DMS53 treated with DMSO at 0.1 percent for 48 hours (cell line): Measurements from ENCODE around the gene COL27A1.

ENCODE experiments used
- DNase-seq: peaks from one replicate; lab custom pipeline; 2025; ENCODE audit not compliant: unreplicated experiment; lab: John Stamatoyannopoulos, UW

Gene COL27A1

DNA sequence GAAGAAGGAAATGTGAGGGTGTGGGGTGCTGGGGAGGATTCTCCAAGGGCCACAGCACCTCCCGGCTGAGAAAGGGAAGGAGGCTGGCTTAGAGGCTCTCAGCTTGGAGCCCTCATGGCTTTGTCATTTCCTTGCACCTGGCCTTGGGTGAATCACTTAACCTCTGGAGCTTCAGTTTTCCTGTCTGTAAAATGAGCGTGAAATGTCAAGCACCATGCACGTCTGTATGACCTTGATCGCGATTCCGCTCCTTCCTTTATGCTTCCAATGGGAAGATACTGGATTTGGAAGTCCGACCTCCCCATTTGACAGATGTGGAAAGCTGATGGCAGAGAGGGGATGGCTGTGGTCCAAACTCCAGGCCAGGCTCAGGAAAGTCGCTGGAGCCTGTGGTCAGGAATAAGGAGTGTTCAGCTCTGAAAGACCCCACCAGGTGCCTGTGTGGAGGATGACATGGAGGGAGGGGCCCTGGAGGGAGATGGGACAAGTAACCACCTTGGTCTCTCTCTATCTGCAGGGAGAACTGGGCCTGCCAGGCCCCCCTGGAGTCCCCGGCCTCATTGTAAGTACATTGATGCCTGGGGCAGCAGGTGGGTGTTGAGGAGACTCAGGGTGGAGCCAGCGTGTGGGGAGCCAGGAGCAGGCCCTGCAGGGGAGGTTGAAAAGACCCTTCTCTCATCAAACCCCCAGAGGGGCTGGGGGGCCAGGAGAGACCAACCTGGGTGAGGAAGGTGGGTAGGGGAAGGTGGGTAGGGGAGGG, 66.5 kb downstream of the COL27A1 start:
- DNase-seq = no peak

DNA sequence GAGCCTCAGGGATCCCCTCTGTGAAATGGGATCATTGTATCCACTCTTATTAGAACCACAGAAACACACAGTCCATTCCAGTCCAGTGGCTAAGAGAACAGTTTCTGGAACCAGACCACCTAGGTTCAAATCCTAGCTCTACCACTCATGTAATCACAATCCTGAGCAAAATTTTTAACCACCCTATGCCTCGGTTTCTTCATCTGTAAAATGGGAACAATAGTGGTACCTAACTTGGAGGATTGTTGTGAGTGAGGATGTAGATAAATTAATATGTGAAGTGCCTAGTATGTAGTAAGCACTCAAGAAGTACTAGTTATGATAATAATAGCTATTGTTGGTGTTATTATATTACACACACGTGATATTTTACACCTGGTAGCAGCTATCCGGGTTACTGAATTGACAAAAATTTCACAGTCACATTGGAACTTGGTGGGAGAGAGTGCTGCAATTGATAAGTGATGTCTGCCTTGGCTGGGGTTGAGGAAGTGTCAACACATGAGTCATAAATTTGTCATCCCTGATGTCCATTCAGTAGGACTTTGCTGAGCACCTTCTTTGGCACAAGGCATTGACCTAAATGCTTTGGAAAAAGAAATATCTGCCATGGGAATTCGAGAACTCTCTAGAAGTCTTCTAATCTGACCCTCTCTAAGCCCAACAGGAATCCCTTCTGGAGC, 68.4 kb downstream of the COL27A1 start:
- peak; percentile 66 for DNase-seq

DNA sequence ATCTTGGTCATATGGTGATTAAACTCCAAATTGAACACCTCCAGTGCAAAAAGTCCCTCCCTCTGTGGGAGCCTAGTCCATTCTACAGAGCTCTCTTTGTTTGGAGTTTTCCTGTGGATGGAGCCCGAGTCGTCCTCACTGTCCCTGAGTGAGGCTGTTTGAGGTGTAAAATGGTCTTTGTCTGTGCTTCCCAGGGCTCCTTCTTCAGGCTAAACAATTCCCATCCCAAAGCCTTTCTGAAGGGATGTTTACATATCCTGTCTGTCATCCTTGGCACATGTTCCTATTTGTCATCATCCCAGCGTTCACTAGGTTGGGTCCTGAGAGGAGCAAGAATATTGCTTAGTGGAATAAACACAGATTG, 68.9 kb downstream of the COL27A1 start:
- peak; percentile 41 for DNase-seq

DNA sequence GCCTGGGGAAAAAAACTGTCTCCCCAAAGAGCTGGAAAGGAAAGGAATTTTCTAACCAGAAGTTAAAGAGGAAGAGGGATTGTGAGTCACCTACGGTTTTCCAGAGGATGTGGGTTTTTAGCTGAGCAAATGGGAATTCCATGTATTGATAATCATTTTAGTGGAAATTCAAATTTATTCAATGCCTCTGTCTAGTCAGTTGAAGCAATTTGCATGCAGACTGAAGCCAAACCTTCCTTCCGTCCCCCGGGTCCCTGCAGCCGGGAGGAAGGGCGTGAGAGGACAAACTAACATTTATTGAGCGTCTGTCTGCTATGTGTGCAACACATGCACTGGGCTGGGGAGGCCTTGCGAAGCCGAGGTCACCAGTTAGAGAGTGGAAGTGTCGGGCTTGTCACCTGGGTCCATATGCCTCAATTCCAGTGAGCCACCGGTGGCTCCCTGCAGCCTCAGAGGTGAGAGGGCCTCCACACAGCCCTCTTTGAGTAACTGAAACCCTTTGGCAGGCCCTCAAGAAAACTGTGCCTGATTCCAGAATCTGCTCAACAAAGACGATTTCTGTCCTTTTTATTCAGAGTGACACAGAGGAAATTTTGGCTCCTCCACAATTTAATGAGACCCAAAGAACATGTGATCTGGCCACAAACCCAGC, 70.3 kb downstream of the COL27A1 start:
- no peak for DNase-seq

DNA sequence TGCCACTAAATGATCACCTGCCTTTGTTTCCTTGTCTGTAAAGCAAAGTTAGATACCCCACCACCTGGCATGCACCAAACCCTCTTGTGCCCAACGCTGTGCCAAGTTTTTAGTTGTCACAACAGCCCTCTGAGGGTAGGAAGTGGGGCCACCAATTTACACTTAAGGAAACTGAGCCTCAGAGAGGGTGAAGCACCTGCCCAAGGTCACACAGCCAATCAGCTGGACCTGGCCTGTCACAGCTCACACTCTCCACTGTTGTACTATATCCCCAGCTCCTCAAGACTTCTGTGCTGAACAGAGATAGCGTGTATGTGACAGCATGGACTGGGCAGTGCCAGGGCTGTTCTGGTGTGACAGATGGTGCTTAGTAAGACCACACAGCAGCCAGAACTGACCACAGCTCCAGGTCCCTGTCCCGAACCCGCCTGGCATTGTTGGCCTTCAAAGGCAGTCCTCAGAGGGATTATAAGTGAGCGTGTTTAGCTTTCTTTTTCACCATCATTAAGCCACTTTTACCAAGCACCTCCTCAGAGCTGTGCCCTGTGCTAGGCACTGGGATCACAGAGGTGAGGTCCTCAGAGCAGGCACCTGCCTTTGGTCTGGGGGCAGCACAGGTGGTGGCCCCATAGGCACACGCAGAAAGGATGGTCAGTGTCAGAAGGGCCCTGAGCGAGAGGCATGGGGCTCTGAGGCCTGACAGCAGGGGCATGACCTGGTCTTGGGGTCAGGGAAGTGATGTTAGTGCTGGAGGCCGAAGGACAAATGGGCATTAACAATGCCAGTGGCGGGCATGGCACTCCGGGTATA, 71.1 kb downstream of the COL27A1 start:
- no peak for DNase-seq

DNA sequence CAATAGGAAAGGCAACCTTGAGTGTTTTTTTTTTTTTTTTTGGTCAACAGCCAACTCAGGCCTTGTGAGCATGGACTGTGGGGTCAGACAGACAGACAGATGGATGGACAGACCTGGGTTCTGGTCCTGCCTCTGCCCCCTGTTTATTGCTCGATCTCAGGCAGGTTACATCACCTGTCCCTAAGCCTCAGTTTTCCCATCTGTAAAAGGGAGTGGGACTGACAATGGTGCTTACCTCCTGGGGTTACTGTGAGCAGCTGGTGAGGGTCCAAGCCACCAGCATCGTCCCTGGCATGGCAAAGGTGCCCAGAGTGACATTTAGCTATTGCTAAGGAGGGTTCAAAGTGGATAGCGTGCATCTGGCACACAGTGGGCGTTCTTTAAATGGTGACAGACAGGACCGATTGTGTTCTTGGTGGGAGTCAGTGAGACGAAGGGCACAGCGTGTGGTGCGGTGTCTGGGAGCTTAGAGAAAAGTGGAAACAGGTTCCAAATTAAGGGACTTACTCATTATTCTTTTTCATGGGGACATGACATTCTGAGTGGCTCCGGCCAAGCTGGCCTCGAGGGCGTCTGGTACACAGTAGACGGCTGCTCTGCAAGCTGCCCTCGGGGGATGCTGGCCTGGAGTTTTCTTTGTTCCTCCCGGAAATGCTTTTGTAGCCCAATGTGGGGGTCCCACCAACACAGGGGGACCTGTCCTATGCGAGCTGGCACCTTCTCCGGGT, 72.1 kb downstream of the COL27A1 start:
- DNase-seq = no peak

DNA sequence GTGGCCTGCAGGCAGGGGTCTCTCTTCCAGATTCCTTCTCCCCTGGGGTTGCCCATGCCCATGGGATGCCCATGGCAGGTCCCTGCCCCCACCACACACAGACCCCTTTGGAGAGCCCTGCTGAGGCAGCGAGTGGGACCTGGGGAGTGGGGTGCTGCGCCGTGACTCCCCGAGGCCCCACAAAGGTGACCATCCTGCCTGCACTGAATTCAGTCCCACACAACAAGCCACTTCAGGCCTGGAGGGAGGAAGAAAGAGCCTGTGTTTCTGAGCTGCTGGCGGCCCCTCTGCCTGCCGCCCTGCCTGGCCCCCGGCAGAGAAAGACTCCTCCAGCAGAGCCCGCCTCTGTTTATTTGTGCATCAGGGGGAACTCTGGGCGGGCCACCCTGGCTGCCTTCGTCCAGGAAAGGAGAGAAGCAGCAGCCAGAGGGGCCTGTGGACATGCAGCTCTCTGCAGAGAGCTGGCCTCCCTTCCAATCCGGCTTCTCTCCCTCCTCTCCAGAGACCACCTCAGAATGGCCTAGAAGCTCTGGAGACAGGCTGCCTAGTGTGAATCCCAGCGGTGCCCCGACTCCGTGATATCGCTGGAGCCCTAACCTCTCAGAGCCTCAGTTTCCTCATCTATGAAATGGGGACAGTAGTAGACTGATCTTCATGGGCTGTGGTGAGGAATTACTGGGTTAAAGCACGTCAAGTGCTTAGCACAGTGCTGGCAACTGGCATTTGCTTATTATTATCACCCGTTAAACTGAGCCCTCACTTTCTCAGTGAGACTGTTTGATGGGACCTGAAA, 72.9 kb downstream of the COL27A1 start:
- DNase-seq = no peak

DNA sequence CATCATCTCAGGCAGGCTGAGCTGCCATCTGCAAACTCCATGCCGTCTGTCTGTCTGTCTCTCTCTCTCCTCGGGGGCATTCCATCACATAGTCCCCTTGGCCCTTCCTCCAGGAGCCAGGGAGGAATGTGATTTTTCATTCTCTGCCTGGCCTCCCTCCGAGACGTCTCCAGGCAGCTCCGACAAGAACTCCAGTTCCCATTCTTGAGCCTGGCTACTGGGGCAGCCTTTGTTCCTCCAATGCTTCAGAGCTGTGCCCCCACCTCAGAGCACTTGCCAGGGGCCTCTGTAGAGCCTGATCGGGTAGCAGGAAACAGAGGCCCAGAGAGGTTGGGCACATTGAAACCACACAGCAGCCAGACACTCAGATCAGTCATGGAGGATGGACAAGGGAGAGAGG, 74.0 kb downstream of the COL27A1 start:
- no peak for DNase-seq

DNA sequence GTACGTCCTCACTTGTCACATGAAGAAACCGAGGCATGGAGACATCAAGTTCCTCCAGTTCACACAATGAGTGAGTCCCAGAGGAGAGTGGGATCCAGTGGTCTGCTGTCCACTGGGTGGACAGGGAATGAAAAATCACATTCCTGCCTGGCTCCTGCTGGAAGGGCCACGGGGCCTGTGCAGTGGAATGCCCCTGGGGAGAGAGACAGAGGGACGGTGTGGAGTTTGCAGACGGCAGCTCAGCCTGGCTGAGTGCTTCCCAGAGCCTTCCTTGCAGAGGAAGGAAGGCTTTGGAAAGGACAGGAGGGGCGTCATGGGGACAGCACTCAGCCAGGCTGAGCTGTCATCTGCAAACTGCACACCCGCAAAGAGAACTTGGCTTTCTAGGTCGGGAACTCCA, 74.7 kb downstream of the COL27A1 start:
- DNase-seq = no peak

DNA sequence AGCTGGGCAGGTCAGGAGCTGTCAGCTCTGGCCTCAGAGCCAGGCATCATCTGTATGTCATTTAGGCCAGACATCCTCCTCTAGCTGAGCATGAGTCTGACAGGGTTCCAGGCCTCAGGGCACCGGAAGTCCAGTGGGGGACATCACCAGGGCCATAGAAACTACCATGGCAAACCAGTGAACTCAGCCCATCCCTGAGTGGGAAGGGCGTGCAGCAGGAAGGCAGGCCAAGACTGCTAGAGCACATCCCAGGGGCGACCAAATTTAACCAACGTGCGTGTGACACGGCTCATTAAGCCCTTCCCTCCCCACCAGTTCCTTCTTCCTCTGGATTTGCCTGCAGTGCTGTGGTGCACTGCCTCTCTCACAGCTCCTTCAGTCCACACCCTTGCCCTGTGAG, 75.9 kb downstream of the COL27A1 start:
- no peak for DNase-seq

DNA sequence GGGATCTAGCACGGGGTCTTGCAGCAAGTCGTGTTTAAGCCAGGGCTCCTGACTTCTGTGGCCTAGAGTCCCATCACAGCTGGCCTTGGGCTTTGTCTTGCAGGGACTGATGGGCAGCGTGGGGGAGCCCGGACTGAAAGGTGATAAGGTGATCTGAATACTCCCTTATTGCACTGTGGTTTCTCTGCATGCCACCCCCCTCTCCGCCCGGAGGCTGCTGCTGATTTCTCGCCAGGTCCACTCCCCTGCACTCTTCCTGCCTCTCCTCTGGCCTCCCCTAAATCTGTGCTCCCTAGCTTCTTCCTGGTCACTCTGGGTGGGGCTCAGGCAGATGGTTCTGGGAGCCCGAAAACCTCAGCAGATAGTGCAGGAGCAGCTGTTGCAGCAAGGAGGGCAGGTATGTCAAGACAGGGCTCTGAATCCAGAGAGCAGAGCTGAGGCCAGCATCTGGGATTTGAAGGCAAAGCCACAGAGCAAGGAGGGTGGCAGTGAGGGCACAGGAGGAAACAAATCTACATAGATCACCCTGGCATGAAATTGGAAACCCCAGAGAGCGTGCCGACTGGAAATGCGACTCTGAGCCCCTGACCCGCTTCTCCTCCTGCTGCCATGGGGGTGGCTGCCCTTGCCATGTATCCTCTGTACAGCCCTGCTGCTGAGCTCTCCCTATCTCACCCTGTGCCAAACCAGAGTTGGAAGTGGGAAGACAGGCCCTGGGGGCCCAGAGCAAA, 76.5 kb downstream of the COL27A1 start:
- no peak for DNase-seq

DNA sequence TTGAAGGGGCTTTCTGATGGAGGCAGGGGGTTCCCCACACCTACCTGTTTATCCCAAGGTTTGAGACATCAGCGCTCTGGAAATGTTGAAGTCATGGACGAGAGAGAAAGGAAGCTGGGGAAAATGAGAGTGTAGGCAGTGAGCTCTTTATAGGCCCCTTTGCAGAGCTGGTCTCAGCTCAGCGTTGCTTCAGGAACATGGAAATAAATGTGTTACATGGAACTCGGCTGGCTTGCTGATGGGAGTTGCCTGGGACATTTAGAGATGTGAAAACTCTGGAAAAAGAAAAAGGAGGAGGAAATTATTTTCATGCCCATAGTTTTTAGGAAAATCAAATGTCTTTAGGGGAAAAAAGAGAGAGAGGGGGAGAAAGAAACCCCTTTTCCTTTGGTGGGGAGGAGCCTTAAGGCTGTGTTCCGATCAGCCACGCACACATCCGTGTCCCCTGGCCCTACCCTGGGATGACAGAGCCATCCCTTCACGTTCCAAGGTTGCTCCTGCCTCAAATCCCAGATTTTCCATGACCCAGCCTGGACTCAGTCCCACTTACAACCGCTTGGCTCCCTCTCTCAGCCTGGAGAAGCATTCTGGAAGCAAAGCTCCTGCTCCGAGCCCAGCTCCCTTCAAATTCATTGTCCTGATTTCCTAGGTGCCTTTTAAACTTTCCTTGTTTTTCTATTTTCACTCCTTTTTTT, 78.3 kb downstream of the COL27A1 start:
- no peak for DNase-seq

DNA sequence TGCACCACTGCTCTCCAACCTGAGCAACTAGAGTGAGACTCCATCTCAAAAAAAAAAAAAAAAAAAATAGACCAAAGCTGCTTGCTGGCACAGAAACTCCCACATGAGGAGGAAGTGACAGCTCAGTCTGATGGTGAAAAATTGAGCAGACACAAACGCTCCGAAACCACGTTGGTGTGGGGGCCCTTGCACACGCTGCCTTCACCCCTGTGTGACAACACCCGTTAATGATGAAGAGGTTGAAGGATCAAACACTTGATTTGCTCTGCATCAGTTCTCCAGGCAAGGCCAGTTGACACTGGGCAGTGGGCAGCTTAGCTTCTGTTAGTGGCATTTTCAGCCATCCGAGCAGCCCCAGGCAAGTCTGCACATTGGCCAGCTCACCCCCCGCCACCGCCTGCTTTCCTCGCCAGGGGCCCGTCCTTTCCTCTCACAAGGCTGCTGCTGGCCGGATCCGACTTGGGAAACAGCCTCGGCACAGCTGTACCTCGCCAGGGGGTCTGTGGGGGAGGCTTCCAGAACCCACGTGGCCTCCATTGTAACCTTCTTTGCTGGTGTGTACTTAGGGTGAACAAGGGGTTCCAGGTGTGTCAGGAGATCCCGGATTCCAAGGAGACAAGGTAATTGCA, 79.8 kb downstream of the COL27A1 start:
- DNase-seq = no peak

DNA sequence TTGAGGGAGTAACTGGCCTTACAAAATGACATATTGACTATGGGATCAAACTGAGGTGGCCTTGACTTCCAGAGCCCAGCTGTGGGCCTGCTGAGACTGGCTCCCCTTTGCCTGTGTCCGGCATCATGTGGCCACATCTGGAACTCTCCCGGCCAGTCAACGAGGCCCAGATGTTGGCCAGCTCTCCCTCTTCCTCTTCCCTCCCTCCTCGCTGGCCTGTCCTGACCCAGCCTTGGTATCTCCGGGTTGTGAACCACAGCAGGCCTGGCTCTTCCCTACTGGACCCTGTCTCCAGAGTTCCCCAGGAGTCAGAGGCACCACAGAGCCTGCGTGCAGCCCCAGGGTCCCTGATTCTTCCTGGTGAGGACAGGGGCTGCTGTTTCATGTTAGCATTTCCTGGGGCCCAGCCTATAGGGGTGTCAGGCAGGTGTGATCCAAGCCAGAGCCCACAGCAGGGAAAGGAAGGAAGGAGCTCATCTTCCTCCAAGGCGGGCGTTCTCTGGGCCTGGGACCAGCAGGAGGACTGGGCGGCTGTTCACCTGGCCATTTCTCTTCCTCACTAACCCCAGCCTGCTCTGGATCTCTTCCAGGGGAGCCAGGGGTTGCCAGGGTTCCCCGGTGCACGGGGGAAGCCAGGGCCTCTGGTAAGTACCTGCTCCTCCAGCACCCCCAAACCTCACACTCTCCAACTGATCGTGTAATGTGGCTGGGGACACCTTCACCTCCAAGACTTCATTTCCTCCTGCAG, 81.2 kb downstream of the COL27A1 start:
- no peak for DNase-seq

DNA sequence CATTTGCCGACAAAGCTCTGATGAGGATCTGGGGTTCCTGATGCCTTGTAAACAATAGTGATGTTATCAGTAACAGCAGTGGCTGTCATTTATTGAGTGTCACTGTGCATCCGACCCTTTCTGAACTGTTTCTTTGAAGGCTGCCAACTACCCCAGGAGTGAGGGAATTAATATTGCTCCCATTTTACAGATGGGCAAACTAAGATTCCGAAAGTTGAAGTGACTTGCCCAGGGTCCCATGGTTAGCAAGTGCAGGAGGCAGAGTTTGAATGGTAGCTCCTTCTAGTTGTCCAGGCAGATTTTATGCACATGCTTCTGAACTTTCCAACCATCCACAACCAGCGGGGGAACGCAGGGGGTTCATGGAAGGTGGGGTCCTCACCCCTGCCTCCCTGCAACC, 81.9 kb downstream of the COL27A1 start:
- no peak for DNase-seq

DNA sequence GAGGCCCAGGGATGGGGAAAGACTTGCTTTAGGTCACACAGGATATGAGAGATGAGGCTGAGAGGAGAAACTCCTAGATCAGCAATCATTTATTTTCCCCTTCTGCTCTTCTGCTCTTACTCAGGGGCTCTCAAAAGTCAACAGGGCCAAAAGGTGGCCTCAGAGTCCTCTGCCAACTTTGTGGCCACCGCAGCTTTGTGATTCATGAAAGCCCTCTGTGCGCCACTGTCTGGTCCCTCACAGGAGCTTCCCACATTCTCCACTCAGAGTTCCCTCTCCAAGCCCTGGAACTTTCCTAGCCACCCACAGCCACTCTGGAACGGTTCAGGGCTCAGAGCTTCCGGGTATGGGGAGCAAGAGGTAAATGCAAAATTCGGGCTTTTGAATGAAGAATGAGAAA, 82.4 kb downstream of the COL27A1 start:
- no peak for DNase-seq

DNA sequence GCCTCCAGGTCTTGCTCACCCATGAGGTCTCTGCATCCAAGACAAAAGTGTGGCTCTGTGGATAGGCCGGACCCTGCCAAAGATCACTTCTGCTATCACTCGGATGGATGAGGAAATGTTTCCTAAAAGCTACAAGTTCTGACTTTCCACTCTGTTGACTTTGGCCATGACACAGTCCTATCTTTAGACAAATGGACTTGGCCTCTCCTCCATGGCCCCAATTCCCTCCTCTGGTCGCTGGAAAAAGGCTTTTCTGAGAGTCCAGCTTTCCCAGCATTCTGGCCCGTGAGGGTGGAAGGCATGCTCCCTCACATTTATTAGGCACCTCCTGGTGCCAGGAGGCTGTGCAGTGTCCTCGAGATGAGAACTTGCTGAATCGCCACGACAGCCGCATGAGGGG, 83.1 kb downstream of the COL27A1 start:
- no peak for DNase-seq
